ENCODE data around the gene ONECUT2.
A peak's percentile ranks its signal among the peaks of the same experiment; 100 is the strongest.

ONECUT2 gene

GRCh38 chr18:57431467-57432080 is 3.6 kb upstream of the ONECUT2 start:
- DNase-seq (ENCODE audit: low spot score), result no peak

GRCh38 chr18:57432140-57432539 is 3.0 kb upstream of the ONECUT2 start:
- DNase-seq (ENCODE audit: low spot score), result no peak

DNA sequence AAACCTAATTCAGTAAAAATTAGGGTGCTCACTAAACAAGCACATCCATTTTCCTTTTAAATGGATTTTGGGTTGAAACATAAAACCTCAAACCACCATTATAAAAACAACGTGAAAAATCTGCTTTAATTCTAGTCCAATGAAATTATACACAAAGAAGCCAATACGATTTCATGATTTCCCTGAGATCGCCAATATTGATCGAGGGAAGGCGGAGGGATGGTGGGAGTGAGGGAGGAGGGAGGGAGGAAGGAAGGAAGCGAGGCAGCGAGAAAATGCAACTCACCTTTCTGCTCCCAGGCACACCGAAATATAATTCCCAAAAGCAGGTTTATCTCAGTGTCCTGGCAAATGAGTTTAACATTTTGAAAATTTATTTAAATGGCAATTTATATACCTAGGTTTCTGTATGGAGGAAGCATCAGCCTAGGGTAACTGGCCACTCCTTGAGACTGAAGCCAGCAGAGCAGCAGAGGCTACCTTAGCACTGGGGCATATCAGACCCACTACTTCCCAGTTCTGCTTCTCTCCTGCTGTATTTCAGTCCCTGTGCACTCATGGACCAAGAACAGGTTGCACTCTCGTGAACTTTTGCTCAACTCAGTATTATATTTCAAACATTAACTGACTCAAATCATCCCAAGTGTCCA is 2.3 kb upstream of the ONECUT2 start:
- no peak for DNase-seq (ENCODE audit: low spot score)

GRCh38 chr18:57433482-57433881 is 1.7 kb upstream of the ONECUT2 start:
- no peak for DNase-seq (ENCODE audit: low spot score)

DNA sequence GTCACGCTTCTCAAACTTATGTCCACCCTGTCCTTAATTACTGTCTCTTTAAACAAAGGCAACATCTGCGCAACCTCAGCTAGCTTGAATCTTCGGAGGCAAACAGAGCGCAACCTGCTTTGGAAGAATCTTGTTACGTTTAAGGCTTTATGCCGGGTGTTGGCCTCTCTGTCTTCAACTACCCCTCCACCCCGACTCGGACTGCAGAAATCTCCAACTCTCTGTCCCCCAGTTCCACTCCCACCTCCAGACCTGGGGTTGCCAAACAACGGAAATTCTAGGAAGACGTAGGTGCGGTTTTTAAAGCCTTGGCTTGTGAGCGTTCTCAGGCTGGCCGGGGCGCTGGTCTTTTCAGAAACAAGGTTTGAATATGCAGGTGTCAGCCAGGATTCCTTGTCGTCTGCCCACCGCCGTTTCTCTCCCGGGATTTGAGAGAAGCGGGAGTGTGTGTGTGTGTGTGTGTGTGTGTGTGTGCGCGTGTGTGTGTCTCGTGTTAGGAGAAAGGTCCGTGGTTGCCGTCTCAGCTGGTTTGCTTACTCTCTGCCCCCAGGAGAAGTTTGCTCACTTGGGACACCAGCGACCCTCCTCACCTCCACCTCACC is 1.1 kb upstream of the ONECUT2 start:
- no peak for DNase-seq (ENCODE audit: low spot score)

DNA sequence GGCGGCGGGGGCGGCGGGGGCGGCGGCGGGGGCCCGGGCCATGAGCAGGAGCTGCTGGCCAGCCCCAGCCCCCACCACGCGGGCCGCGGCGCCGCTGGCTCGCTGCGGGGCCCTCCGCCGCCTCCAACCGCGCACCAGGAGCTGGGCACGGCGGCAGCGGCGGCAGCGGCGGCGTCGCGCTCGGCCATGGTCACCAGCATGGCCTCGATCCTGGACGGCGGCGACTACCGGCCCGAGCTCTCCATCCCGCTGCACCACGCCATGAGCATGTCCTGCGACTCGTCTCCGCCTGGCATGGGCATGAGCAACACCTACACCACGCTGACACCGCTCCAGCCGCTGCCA is 644 bp downstream of the ONECUT2 start:
- peak; percentile 67 for DNase-seq (ENCODE audit: low spot score)

DNA sequence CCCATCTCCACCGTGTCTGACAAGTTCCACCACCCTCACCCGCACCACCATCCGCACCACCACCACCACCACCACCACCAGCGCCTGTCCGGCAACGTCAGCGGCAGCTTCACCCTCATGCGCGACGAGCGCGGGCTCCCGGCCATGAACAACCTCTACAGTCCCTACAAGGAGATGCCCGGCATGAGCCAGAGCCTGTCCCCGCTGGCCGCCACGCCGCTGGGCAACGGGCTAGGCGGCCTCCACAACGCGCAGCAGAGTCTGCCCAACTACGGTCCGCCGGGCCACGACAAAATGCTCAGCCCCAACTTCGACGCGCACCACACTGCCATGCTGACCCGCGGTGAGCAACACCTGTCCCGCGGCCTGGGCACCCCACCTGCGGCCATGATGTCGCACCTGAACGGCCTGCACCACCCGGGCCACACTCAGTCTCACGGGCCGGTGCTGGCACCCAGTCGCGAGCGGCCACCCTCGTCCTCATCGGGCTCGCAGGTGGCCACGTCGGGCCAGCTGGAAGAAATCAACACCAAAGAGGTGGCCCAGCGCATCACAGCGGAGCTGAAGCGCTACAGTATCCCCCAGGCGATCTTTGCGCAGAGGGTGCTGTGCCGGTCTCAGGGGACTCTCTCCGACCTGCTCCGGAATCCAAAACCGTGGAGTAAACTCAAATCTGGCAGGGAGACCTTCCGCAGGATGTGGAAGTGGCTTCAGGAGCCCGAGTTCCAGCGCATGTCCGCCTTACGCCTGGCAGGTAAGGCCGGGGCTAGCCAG is 1.2 kb downstream of the ONECUT2 start:
- no peak for DNase-seq (ENCODE audit: low spot score)

DNA sequence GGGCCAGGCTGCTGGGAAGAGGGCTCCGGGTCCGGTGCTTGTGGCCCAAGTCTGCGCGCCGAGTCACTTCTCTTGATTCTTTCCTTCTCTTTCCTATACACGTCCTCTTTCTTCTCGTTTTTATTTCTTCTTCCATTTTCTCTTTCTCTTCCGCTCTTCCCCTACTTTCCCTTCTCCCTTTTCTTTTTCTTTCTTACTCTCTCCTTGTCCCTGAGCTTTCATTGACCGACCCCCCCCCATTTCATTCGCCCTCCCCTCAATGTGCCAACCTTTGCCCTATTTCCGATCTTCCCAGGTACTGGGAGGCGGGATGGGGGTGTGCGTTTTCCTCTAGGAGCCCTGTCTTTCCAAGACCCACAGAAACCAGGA is 1.8 kb downstream of the ONECUT2 start:
- DNase-seq (ENCODE audit: low spot score), result no peak

DNA sequence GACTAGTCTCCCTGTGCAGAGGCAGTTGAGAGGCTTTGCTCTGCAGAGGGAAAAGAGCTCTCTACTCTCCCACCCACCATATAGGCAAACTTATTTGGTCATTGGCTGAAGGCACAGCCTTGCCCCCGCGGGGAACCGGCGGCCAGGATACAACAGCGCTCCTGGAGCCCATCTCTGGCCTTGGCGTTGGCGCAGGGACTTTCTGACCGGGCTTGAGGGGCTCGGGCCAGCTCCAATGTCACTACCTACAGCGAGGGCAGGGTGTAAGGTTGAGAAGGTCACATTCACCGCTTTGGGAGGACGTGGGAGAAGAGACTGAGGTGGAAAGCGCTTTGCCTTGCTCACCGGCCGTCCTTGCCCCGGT is 2.2 kb downstream of the ONECUT2 start:
- peak; percentile 63 for DNase-seq (ENCODE audit: low spot score)

DNA sequence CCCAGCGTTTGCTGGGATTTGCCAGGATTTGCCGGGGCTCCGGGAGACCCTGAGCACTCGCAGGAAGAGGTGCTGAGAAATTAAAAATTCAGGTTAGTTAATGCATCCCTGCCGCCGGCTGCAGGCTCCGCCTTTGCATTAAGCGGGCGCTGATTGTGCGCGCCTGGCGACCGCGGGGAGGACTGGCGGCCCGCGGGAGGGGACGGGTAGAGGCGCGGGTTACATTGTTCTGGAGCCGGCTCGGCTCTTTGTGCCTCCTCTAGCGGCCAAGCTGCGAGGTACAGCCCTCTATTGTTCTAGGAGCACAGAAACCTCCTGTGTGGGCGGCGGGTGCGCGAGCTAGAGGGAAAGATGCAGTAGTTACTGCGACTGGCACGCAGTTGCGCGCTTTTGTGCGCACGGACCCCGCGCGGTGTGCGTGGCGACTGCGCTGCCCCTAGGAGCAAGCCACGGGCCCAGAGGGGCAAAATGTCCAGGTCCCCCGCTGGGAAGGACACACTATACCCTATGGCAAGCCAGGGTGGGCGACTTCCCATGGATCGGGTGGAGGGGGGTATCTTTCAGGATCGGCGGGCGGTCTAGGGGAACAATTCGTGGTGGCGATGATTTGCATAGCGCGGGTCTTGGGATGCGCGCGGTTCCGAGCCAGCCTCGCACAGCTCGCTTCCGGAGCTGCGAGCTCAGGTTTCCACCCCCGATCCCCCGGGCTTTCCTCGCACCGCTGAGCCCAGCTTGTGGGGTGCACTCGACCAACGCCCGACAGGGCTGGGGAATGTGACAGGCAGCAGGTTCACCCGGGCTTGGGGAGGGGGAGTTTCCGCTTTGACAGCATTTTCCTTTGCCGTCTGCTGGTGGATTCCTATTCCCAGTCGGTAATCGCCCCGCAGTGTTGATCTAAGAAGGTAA is 2.8 kb downstream of the ONECUT2 start:
- DNase-seq (ENCODE audit: low spot score), result peak; percentile 92

DNA sequence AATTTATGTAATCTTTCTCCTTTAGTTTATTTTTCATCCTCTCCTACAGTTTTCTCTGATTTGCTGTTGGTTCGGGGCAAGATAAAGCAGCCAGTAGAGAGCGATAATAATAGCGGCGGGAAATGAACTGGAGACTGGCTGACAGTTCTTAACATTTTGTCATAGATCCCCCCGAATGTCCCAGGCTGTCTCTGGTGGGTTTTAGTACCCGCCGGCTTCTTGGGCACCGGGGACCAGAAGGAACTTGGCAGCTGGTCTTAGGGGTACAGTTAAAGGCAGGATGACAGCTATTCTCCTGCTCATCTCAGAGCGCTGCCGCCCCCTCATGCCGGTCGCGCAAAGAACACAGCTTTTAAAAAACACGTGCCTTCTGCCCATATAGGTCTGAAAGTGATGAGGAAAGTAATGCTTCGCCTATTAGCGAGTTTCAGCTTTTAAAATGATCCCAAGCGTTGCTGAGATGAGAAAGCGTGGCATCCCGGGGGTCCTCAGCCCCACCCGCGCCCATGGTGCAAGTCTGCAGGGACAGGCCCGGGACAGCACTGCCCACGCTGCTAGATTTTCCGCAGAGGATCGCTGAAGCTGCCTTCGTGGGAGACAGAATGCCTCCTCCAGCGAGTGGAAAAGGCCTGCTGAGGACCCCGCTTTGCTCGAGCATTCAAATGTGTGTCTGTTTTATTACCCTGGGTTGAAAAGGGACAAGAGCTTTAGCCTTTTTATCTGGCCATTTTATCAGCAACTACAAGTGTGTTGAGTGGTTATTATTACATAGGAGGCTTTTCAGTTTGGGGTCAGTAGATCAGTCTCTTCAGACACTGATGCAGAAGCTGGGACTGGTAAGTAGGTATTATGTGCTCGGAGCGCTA is 3.8 kb downstream of the ONECUT2 start:
- peak; percentile 78 for DNase-seq (ENCODE audit: low spot score)

DNA sequence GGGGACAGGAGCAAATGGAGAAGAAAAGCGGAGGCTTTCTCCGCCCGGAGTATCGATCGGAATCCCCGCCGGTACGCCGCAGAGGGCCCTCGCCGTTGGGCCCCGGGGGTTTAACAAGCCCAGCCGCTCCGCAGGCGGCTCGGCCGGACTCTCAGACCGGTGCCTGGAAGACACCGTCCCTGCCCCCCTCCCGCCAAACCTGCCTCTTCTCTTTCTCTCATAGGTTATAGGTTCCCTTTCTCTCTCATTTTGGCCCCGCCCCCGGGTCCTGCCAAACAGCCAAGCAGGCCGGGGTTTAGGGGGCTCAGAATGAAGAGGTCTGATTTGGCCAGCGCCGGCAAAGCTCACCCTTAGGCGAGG is 4.4 kb downstream of the ONECUT2 start:
- DNase-seq (ENCODE audit: low spot score), result no peak

DNA sequence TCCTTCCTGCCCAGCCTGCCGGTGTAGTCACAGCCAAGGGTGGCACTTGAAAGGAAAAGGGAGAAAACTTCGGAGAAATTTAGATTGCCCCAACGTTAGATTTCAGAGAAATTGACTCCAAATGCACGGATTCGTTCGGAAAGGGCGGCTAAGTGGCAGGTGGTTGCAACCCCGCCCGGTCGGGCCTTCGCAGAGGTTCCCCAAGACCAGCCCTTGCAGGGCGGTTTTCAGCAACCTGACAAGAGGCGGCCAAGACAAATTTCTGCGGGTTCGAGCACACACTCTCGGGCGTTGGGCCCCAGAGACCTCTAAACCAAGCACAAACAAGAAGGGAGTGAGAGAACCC is 4.8 kb downstream of the ONECUT2 start:
- DNase-seq (ENCODE audit: low spot score), result no peak

DNA sequence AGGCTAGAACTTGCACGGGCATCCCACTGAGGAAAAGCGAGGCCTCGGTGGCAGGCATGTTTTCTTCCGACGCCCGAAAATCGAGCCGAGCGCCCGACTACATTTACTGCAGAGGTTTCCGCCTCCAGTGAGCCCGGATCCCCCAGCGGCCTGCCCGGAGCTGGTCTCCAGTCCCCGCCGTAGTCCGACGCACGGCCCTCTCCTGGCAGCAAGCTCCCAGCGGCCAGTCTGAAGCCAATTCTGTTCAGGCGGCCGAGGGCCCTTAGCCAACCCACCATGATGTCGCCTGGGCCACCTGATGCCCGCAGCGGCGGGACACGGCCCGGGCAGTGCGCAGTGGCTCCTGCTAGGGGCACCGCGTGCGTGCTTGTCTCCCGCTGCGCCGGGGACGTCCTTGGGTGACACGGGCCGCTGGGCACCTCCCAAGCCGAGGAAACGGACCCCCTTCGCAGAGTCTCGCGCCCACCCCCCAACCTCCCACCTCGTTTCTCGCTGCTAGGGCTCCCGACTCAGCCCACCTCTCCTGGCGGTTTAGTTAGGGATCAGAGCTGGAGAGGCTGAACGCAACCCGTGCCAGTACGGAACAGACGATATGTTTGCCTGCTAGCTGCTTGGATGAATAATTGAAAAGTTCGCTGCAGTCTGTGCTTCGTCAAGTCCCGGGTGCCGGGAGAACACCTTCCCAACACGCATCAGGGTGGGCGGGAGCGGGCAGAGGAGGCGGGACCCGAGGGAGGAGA is 5.3 kb downstream of the ONECUT2 start:
- DNase-seq (ENCODE audit: low spot score), result no peak

GRCh38 chr18:57441071-57441794 is 6.1 kb downstream of the ONECUT2 start:
- DNase-seq (ENCODE audit: low spot score), result no peak

DNA sequence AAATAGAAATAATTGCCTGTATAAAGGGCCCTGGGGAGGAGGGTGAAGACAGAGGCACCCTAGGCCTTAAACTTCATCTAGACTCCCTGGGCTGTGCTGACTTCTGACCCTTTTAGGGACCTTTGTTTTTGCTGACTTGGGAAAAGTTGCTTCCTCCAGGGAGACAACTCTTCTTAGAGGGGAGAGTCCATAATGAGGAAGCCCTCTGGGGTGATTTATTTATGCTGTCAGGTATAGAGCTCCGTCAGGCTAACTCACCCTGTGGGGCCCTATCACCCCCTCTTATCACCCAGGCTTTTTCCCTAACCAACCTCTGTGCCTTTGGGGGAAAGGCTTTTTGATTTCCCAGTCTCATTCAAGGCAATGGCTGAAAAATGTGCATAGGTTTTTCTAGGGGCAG is 8.1 kb downstream of the ONECUT2 start:
- no peak for DNase-seq (ENCODE audit: low spot score)

DNA sequence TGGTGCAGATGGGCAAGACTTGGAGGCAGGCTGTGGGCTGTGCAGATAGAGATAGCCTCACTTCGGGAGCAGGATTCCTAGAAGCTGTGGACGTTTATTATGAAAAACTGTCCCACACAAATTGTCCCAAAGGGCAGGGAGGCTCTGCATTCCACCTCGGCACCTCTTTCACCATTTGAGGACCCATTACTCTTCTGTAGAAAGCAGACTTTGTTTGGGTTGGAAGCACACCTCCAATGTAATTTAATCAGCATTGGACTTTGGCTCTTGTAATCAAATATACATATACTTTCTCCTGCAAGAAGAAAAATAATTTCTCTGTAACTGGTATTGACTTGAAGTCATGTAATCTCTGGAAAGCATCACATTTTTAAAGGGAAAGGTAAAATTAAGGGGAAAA is 8.5 kb downstream of the ONECUT2 start:
- no peak for DNase-seq (ENCODE audit: low spot score)

DNA sequence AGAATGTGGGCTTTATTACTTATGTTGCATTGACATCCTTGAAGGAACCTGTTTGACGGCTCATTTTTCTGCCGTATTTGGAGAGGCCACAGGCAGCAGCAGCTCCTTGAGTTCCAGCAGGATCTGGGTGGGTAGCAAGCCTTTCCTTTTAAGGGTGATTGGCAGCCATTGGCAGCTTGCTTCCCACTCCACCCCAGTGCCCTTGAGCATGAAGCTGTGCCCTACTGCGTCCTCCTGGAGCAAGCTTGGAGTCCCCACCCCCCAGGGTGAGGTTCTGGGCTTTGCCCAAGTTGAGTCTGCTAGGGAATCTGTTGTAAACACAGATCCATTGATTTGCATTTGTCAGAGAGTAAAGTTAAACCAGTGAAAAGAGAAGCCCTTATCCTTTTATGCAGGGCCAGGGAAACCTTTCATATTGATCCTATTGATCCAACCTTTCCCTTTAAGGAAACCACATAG is 9.2 kb downstream of the ONECUT2 start:
- DNase-seq (ENCODE audit: low spot score), result no peak

- DNase-seq (ENCODE audit: low spot score), result no peak
Measured at GRCh38 chr18:57445488-57446319, 10.5 kb downstream of the ONECUT2 start.

Measured in D341Med (cell line).